ENCODE results near the gene C2orf74. TPM values are rescaled to one million over a fixed set of nuclear protein-coding genes. Genes with fewer than 3 reads are reported as not detected.

Gene C2orf74
- total RNA-seq, 1 donor from 2014 or later = 18.3 TPM

GRCh38 chr2:61205132-61205531 is 43.1 kb downstream of the C2orf74 start:
- Histone ChIP-seq H3K4me3 (ENCODE audit: low read depth, low read length) (no peak overlapping the region), H3K36me3 (ENCODE audit: control insufficient read depth, insufficient read depth, low read length) (peaks cover 1% of the 10 kb centered on the region), H3K27me3 (ENCODE audit: control insufficient read depth, insufficient read depth, low read length) (no peaks in the 10 kb centered on the region)
- TF ChIP-seq CTCF (IDR thresholded peaks at IDR 0.05; ENCODE audit: insufficient read depth, low read length, poor library complexity, severe bottlenecking) = no peak
- DNase-seq (ENCODE audit: low read depth) = no peak

- H3K27me3 ChIP-seq (ENCODE audit: control insufficient read depth, insufficient read depth, low read length) = no peaks in the 10 kb centered on the region
- no peak for TF ChIP-seq CTCF (IDR thresholded peaks at IDR 0.05; ENCODE audit: insufficient read depth, low read length, poor library complexity, severe bottlenecking)
- no peak for DNase-seq (ENCODE audit: low read depth)
- peaks cover 2% of the 10 kb centered on the region for H3K36me3 ChIP-seq (ENCODE audit: control insufficient read depth, insufficient read depth, low read length)
- H3K4me3 ChIP-seq (ENCODE audit: low read depth, low read length) = no peak overlapping the region
Observed at GRCh38 chr2:61210332-61210981, 48.5 kb downstream of the C2orf74 start.

- DNase-seq (ENCODE audit: low read depth) = no peak
- H3K4me3 ChIP-seq (ENCODE audit: low read depth, low read length) = no peak overlapping the region
- no peak for TF ChIP-seq CTCF (IDR thresholded peaks at IDR 0.05; ENCODE audit: insufficient read depth, low read length, poor library complexity, severe bottlenecking)
- no peaks in the 10 kb centered on the region for H3K27me3 ChIP-seq (ENCODE audit: control insufficient read depth, insufficient read depth, low read length)
- peaks cover 2% of the 10 kb centered on the region for H3K36me3 ChIP-seq (ENCODE audit: control insufficient read depth, insufficient read depth, low read length)
Observed at GRCh38 chr2:61214171-61214570, 52.2 kb downstream of the C2orf74 start.

Other genes starting within 250 kb of the C2orf74 start
- gene PEX13, start 144.5 kb upstream of the C2orf74 start, total RNA-seq = 31.7 and 33.0 TPM in 2 replicates
- 4.4 and 8.9 TPM in 2 replicates for gene PUS10, start 143.9 kb upstream of the C2orf74 start, total RNA-seq
- 6.0 and 8.9 TPM in 2 replicates for gene SANBR, start 96.3 kb upstream of the C2orf74 start, total RNA-seq

Measured in kidney epithelial cell (primary cell).